ENCODE measurements around the gene ELOVL2. TPM values are rescaled to one million over a fixed set of nuclear protein-coding genes. Genes with fewer than 3 reads are reported as not detected.

ELOVL2 gene
- total RNA-seq, 1 experiment from 2014 or later = 0.07 TPM

DNA sequence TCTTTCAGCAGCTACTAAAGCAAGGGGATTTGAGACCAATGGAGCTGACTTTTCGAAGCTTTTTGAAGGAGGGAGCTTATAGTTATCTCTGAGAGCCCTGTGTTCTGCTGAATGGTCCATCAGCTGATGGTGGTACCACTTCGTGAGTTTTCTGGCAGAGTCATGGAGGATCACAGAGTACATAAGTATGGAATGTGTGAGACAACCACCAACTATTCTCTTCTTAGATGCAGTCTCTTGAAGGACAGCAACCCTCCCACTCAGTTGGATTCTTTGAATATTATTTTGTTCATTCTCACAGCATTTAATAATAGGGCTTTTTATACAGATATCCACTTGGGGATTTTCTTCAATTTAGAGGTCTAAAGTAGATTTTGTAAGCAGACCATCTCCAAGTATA, 75.3 kb downstream of the ELOVL2 start:
- no TSS peak for BruUV-seq (replicated peaks)
- intact Hi-C loops (cut with micrococcal nuclease) = no loop called here
- no peaks in the 10 kb centered on the region for H3K36me3 ChIP-seq (ENCODE audit: control insufficient read depth in 1 of 2, insufficient read depth in 2 of 2, low read length in 2 of 2)
- no peak overlapping the region for H3K27ac ChIP-seq (ENCODE audit: low read depth, low read length)
- no peak overlapping the region for H3K9ac ChIP-seq (ENCODE audit: low read length)
- H3K4me1 ChIP-seq (ENCODE audit: control insufficient read depth in 1 of 2, insufficient read depth in 2 of 2, low read length in 2 of 2) = no peaks in the 10 kb centered on the region
- no peak for DNase-seq (ENCODE audit: low read depth, low spot score)
- H3K79me2 ChIP-seq (ENCODE audit: insufficient read depth, low read length) = no peaks in the 10 kb centered on the region
- ChIA-PET POLR2A (interaction anchor here (0.6 kb wide), 1 partner anchor 90 kb away, joined by 3 read pairs; no protein-coding TSS in a partner anchor), CTCF (interaction anchor here (1.0 to 1.1 kb wide), 2 partner anchors 14 to 17 kb away, joined by 3 read pairs; no protein-coding TSS in a partner anchor), RAD21 (ENCODE audit: low non-redundant PET in 1 of 2, low total read pairs in 2 of 2, uncharacterized antibody in 2 of 2, unreplicated experiment in 2 of 2) (no interaction called here)
- TF ChIP-seq EZH2 (IDR thresholded peaks at IDR 0.05) = no peak
- TF ChIP-seq, protein P1, sequence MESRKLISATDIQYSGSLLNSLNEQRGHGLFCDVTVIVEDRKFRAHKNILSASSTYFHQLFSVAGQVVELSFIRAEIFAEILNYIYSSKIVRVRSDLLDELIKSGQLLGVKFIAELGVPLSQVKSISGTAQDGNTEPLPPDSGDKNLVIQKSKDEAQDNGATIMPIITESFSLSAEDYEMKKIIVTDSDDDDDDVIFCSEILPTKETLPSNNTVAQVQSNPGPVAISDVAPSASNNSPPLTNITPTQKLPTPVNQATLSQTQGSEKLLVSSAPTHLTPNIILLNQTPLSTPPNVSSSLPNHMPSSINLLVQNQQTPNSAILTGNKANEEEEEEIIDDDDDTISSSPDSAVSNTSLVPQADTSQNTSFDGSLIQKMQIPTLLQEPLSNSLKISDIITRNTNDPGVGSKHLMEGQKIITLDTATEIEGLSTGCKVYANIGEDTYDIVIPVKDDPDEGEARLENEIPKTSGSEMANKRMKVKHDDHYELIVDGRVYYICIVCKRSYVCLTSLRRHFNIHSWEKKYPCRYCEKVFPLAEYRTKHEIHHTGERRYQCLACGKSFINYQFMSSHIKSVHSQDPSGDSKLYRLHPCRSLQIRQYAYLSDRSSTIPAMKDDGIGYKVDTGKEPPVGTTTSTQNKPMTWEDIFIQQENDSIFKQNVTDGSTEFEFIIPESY (IDR thresholded peaks at IDR 0.05; ENCODE audit: extremely low read depth, insufficient replicate concordance, low read length) = no peak
- TF ChIP-seq, protein P2, sequence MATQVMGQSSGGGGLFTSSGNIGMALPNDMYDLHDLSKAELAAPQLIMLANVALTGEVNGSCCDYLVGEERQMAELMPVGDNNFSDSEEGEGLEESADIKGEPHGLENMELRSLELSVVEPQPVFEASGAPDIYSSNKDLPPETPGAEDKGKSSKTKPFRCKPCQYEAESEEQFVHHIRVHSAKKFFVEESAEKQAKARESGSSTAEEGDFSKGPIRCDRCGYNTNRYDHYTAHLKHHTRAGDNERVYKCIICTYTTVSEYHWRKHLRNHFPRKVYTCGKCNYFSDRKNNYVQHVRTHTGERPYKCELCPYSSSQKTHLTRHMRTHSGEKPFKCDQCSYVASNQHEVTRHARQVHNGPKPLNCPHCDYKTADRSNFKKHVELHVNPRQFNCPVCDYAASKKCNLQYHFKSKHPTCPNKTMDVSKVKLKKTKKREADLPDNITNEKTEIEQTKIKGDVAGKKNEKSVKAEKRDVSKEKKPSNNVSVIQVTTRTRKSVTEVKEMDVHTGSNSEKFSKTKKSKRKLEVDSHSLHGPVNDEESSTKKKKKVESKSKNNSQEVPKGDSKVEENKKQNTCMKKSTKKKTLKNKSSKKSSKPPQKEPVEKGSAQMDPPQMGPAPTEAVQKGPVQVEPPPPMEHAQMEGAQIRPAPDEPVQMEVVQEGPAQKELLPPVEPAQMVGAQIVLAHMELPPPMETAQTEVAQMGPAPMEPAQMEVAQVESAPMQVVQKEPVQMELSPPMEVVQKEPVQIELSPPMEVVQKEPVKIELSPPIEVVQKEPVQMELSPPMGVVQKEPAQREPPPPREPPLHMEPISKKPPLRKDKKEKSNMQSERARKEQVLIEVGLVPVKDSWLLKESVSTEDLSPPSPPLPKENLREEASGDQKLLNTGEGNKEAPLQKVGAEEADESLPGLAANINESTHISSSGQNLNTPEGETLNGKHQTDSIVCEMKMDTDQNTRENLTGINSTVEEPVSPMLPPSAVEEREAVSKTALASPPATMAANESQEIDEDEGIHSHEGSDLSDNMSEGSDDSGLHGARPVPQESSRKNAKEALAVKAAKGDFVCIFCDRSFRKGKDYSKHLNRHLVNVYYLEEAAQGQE (IDR thresholded peaks at IDR 0.05; ENCODE audit: low read depth) = no peak
- no peak for TF ChIP-seq TCF7L2 (IDR thresholded peaks at IDR 0.05; ENCODE audit: borderline replicate concordance, extremely low read depth, insufficient read depth, insufficient read length)
- TF ChIP-seq JUND (IDR thresholded peaks at IDR 0.05) = no peak
- TF ChIP-seq, protein P3, sequence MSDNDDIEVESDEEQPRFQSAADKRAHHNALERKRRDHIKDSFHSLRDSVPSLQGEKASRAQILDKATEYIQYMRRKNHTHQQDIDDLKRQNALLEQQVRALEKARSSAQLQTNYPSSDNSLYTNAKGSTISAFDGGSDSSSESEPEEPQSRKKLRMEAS (IDR thresholded peaks at IDR 0.05) = no peak
- no peak for TF ChIP-seq CBX3 (IDR thresholded peaks at IDR 0.05; ENCODE audit: low read depth)
- TF ChIP-seq, protein P4, sequence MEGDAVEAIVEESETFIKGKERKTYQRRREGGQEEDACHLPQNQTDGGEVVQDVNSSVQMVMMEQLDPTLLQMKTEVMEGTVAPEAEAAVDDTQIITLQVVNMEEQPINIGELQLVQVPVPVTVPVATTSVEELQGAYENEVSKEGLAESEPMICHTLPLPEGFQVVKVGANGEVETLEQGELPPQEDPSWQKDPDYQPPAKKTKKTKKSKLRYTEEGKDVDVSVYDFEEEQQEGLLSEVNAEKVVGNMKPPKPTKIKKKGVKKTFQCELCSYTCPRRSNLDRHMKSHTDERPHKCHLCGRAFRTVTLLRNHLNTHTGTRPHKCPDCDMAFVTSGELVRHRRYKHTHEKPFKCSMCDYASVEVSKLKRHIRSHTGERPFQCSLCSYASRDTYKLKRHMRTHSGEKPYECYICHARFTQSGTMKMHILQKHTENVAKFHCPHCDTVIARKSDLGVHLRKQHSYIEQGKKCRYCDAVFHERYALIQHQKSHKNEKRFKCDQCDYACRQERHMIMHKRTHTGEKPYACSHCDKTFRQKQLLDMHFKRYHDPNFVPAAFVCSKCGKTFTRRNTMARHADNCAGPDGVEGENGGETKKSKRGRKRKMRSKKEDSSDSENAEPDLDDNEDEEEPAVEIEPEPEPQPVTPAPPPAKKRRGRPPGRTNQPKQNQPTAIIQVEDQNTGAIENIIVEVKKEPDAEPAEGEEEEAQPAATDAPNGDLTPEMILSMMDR (IDR thresholded peaks at IDR 0.05 in 2 of 3, conservative IDR thresholded peaks at IDR 0.05 in 1 of 3; ENCODE audit: borderline replicate concordance in 1 of 3, insufficient read depth in 1 of 3, low read depth in 2 of 3, low read length in 2 of 3) = no peak
- no peak for TF ChIP-seq SIN3A (IDR thresholded peaks at IDR 0.05; ENCODE audit: low read depth)
- TF ChIP-seq ELF1 (IDR thresholded peaks at IDR 0.05; ENCODE audit: borderline replicate concordance, low read depth) = no peak
- no peak for TF ChIP-seq ZNF274 (IDR thresholded peaks at IDR 0.05; ENCODE audit: low read depth, low read length)
- no peak for TF ChIP-seq FOSL1 (IDR thresholded peaks at IDR 0.05; ENCODE audit: low read depth)
- TF ChIP-seq ZFX (IDR thresholded peaks at IDR 0.05) = no peak
- TF ChIP-seq YY1 (IDR thresholded peaks at IDR 0.05; ENCODE audit: extremely low read depth, insufficient replicate concordance, low read depth, low read length) = no peak
- TF ChIP-seq EGR1 (IDR thresholded peaks at IDR 0.05; ENCODE audit: low read depth) = no peak
- TF ChIP-seq SP1 (IDR thresholded peaks at IDR 0.05; ENCODE audit: low read depth) = no peak
- H3K4me3 ChIP-seq (replicated peaks in 1 of 2; ENCODE audit: low read depth in 1 of 2, low read length in 2 of 2) = no peak overlapping the region
- H3K9me2 ChIP-seq (ENCODE audit: insufficient read depth) = no peaks in the 10 kb centered on the region
- no peaks in the 10 kb centered on the region for H4K20me1 ChIP-seq (ENCODE audit: insufficient read depth)
- no peak overlapping the region for H2AFZ ChIP-seq (ENCODE audit: low read depth, low read length, poor library complexity, severe bottlenecking)
- ATAC-seq = no peak
- H3K4me2 ChIP-seq (ENCODE audit: low read length) = no peak overlapping the region
- 0 out of 4 replicates have a peak, but pooled peaks cover 0 to 3% of the 10 kb centered on the region in 2 experiments for H3K9me3 ChIP-seq (ENCODE audit: control insufficient read depth in 1 of 2, insufficient read depth in 1 of 2, low read depth in 1 of 2, low read length in 2 of 2)
- no peaks in the 10 kb centered on the region for H3K27me3 ChIP-seq (ENCODE audit: insufficient read depth, low read length)
